Germinal center (tissue), 1 donor: ENCODE measurements around the gene CCND1.

ENCODE experiments used
- DNase-seq: peaks from one replicate; pipeline ENCODE4 v3.0.0; 2012; ENCODE audit warnings: mixed read lengths, low spot score

CCND1 gene

DNA sequence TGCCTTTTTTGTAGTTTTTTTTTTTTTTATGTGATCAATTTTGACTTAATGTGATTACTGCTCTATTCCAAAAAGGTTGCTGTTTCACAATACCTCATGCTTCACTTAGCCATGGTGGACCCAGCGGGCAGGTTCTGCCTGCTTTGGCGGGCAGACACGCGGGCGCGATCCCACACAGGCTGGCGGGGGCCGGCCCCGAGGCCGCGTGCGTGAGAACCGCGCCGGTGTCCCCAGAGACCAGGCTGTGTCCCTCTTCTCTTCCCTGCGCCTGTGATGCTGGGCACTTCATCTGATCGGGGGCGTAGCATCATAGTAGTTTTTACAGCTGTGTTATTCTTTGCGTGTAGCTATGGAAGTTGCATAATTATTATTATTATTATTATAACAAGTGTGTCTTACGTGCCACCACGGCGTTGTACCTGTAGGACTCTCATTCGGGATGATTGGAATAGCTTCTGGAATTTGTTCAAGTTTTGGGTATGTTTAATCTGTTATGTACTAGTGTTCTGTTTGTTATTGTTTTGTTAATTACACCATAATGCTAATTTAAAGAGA lies 12.5 kb downstream of the CCND1 start:
- no peak for DNase-seq

DNA sequence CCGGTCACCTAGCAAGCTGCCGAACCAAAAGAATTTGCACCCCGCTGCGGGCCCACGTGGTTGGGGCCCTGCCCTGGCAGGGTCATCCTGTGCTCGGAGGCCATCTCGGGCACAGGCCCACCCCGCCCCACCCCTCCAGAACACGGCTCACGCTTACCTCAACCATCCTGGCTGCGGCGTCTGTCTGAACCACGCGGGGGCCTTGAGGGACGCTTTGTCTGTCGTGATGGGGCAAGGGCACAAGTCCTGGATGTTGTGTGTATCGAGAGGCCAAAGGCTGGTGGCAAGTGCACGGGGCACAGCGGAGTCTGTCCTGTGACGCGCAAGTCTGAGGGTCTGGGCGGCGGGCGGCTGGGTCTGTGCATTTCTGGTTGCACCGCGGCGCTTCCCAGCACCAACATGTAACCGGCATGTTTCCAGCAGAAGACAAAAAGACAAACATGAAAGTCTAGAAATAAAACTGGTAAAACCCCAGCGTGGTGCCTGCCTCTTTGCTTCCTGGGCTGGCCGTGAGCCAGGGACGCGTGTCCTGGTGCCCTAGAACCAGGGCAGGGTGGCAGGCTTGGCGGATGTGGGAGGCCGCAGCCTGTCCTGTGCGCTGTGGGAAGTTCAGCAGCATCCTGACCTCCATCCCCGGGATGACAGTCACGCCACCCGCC lies 13.2 kb downstream of the CCND1 start:
- no peak for DNase-seq

- no peak for DNase-seq
Measured at GRCh38 chr11:69654660-69655478, 13.9 kb downstream of the CCND1 start.

- DNase-seq: no peak
Measured at GRCh38 chr11:69655479-69656428, 14.8 kb downstream of the CCND1 start.

- no peak for DNase-seq
Measured at GRCh38 chr11:69656536-69657455, 15.8 kb downstream of the CCND1 start.

DNA sequence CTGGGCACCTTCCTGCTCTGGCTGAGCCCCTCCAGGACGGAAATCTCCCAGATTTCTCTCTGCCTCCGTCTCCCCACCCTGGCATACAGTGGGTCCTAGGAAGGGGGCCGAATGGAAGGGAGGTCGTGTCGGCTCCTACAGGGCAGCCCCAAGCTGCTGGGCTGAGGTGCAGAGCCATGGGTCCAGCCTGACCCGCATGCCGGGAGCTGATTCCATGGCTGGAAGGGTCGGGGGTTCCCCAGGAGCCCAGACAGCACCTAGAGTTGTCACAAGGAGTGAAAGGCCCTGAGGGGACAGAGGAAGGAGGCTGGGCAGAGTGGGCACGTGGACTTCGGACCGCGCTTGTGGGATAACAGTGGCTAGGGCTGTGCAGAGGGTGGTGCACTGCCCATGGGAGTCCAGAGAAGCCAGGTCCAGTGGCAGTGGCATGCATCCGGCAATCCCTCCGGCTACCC lies 16.5 kb downstream of the CCND1 start:
- no peak for DNase-seq

DNA sequence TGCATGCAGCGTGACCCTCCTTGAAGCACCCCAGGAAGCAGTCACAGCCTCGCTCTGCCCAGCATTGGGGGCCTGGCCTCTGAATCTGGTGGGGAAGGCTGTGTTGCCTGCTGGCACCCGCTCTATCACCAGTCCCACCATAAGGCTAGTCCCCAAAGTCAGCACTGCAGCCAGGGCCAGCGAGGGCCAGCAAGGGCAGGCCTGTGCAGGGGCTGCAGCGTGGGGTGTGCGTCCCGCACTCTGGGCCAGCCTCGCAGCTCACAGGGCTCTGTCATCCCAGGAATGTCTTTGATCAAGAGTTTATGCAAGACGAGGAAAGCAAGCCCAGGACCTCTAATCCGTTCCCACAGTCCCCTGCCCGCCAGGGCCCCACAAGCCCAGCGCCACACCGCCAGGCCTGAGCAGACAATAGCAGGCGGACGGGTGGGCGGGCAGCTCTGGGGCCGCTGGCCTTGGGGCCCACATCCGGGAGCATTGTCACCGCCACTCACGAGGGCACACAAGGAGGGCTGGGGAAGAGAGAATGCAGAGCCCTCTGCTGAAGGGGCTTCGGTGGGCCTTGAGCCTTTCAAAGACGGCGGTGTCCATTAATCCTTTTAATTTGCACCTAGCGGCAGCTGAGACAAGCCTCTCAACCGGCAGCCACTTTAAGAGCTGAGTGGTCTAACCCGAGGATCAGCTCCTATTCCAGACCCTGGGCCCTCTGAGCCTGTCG lies 17.1 kb downstream of the CCND1 start:
- DNase-seq: no peak

DNA sequence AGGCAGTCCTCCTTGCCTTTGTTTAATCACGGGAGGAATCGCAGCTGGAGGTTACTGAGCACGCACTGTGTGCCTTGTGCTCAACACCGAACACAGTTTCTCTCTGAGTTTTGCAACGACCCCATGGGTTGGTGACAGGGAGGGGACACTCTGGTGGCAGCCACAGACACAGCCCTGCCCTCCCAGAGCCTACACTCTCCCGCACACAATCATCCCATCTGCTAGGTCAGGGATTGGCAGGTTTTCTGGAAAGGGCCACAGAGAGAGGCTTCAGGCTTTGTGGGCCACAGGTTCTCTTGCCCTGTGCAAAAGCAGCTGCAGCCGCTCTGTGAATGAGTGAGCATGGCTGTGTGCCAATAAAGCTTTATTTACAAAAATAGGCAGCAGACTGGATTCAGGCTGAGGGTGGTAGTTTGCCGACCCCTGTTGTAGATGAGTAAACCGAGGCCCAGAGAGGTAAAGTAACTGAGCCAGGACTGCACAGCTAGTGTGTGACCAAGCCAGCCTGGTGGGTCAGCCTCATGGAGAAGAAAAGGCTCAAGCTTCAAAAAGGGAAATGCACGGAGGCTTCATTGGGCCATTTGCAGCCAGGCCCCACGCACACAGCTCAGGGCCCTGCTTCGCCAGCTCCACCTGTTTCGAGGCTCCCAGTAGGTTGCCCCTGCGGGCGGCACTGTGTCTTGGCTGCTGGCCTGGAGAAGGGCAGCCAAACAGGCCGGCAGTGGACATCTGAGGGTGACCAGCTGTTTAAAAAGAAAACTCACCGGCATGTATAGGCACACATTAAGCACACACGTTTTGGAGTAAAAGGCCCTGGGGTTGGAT lies 17.9 kb downstream of the CCND1 start:
- no peak for DNase-seq

GRCh38 chr11:69659591-69659990 lies 18.6 kb downstream of the CCND1 start:
- DNase-seq: no peak

- DNase-seq: no peak
Measured at GRCh38 chr11:69660001-69660500, 19.1 kb downstream of the CCND1 start.

DNA sequence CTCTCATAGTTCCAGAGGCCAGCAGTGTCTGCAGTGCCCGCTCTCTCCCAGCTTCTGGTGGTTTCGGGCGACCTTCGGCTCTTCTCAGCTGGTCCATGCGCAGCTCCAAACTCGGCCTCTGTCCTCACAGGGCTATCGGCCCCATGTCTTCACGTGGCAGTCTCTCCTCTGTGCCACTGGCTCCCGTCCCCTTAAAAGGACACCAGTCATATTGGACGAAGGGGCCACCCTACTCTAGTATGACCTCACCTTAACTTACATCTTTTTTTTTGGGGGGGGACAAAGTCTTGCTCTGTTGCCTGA lies 20.4 kb downstream of the CCND1 start:
- no peak for DNase-seq

GRCh38 chr11:69662021-69662698 lies 21.2 kb downstream of the CCND1 start:
- DNase-seq: no peak

GRCh38 chr11:69662806-69663205 lies 21.9 kb downstream of the CCND1 start:
- DNase-seq: no peak

- DNase-seq: no peak
Measured at GRCh38 chr11:69663326-69663725, 22.4 kb downstream of the CCND1 start.

- no peak for DNase-seq
Measured at GRCh38 chr11:69664103-69664775, 23.3 kb downstream of the CCND1 start.

DNA sequence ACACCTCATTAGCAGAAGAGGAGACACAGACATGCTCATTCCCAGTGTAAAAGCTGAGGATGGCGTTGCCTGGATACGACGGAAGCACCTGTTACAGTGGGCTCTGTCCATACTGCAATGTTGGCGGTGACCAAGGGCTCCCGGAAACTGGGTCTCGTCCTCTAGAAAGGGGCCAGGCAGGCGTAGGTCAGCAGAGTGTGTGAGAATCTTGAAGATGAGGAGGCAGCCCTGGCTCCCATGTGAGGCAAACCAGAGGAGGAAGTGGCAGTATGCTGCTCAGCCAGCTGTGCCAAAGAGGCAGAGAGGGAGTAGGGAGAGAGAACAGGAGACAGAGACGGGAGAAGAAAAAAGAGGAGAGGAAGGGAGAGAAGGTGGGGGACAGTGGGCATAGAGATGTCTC lies 23.9 kb downstream of the CCND1 start:
- DNase-seq: no peak

DNA sequence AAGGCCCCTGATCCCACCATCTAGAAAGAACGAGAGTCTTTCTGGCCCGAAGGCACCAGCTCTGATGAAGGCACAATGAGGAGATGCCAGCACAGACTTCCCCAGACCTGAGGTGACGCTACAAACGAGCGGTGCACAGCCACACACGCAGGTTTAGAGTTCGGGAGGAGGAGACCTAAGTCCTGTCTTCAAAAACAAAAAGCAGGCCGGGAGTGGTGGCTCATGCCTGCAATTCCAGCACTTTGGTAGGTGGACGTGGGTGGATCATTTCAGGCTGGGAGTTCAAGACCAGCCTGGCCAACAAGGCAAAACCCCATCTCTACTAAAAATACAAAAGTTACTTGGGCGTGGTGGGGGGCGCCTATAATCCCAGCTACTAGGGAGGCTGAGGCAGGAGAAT lies 24.7 kb downstream of the CCND1 start:
- no peak for DNase-seq

DNA sequence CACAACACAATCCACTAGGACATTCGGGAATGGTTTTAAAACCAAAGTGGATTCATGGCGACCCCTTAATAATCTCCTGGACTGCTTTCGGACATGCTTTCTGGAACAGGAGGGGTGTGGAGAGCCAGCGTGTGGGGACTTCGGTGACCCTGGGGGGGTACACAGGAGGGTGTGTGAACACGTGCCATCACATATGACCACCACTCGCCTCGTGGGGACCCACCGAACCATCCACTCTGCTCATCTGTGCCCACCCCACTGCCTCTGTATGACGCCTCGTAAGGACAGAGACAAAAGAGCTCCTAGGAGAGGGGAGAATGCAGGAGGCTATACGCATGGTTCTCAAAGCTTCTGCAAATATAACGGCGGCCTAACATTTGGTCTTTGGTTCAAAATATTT lies 25.3 kb downstream of the CCND1 start:
- no peak for DNase-seq
